GM10248 (cell line): Measurements from ENCODE around the gene KLHDC3.
"Not testable (repeated sequence)": the region's sequence is repeated elsewhere in the genome, so short reads cannot be mapped to it uniquely, and the experiment has no call there.

Experiments
- CTCF ChIA-PET: fragments of 300-600 bp; sonication (Branson Sonifier 250); formaldehyde crosslinking; extraction: SDS; loops from one replicate; lab custom pipeline; 2021; ENCODE audit warnings: antibody characterized with exemption; lab: Yijun Ruan, JAX
- POLR2A ChIA-PET: fragments of 350-650 bp; sonication (Branson Sonifier 250); formaldehyde crosslinking; extraction: SDS; loops from one replicate; lab custom pipeline; 2020; ENCODE audit warnings: antibody characterized with exemption; lab: Yijun Ruan, JAX
- DNase-seq: peaks from one replicate; pipeline ENCODE4 v3.0.0; 2012; ENCODE audit errors: extremely low spot score
- TF ChIP-seq, protein P1 (sequence below): IDR thresholded peaks from 2 replicates; pipeline ENCODE4 v1.5.1; 2012; ENCODE audit warnings: mild to moderate bottlenecking, low read depth; ENCODE audit errors: extremely low read depth, missing control alignments, control extremely low read depth

The KLHDC3 gene

DNA sequence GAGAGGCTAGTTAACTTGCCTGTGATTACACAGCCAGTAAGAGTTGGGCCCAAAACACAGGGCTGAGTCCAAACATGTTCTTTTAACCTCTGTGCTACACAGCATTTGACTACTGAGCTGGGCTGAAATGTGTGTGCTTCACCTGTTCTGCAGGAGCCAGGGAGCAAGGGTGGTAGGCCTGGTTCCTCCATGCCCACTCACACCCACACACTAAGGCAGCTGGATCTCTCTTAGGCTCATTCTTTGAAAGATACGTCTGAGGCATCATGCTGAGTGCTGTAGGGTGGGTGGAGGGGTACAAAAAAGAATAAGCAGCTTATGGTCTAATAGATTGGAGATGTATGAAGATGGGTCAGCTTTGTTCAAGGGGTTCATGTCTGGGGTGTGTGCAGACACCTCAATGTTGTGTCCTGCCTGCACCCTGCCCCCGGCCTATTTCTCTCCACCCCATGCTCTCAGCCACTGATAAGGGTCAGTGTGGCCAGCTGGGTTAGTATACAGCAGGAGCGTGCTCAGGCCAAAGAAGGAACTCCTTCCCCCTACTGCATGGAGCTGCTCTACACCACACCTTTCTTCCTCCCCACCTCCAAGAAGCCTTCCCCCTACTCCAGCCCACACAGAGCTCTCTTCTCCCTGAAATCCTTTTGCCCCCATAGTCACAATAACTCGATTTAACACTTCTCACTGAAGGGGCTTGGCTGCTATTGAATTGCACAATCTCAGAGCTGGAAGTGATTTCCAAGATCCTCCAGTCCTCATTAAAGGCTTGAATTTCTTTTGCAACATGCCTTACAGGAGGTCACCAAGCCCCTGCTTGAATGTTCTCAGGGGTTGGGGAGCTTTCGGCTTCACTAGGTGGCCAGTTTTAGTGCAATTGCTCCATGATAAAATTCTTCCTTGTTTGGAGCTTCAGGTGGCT lies 26.3 kb upstream of the KLHDC3 start:
- DNase-seq = no peak
- ChIA-PET POLR2A (no interaction called here), CTCF (interaction anchor here (1.1 to 2.9 kb wide), 5 partner anchors 9 to 156 kb away, joined by 3 to 6 read pairs (median 4); partner anchors contain the start of gene PEX6)
- TF ChIP-seq, protein P1, sequence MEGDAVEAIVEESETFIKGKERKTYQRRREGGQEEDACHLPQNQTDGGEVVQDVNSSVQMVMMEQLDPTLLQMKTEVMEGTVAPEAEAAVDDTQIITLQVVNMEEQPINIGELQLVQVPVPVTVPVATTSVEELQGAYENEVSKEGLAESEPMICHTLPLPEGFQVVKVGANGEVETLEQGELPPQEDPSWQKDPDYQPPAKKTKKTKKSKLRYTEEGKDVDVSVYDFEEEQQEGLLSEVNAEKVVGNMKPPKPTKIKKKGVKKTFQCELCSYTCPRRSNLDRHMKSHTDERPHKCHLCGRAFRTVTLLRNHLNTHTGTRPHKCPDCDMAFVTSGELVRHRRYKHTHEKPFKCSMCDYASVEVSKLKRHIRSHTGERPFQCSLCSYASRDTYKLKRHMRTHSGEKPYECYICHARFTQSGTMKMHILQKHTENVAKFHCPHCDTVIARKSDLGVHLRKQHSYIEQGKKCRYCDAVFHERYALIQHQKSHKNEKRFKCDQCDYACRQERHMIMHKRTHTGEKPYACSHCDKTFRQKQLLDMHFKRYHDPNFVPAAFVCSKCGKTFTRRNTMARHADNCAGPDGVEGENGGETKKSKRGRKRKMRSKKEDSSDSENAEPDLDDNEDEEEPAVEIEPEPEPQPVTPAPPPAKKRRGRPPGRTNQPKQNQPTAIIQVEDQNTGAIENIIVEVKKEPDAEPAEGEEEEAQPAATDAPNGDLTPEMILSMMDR = no peak

DNA sequence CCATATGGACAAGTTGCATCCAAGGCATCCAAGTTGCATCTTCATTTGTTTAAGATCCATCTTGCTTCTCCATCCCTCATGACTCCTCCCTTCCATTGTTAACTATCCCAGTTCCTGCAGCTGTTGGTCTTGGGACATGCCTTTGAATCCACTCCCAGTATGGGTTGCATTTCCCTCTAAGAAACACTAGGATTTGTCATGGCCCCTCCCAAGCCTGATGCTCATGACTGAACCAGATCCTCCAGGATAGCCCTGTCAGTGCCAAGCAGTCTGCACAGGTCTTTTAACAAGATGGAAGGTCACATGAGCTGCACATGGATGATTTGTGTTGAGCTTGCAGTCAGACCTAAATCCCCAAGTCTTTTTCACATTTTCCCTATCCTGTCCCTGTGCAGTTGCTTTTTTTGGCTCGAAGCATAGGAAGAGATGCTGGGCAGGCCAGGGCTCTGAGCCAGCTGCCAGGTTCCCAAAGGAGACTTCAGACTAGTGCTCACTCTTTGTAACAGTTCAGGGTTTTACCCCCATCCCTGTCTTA lies 25.5 kb upstream of the KLHDC3 start:
- TF ChIP-seq, protein P1 = no peak
- ChIA-PET CTCF (interaction anchor here (1.1 to 2.9 kb wide), 5 partner anchors 9 to 155 kb away, joined by 3 to 6 read pairs (median 4); partner anchors contain the start of gene PEX6), POLR2A (no interaction called here)
- no peak for DNase-seq

DNA sequence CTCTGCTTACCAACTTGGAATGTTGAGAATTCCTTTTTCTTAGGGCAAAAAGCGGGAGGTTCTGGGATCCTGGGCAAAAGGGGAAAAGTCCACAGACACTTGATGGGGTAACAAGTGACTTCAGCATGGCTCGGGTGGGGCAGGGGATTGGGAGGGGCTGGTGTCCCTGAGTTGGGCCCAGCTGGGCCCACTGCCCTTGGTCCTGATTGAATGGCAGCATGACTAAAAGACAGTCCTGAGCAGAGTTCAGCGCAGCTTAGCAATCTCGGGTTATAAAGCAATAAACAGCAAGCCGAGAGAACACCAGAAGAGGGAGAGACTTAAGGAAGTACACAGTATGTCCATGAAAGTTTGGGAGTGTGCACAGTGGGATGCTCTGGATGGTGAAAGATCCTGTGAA lies 24.1 kb upstream of the KLHDC3 start:
- CTCF ChIA-PET = interaction anchor here (2.9 kb wide), 1 partner anchor 21 kb away, joined by 6 read pairs; no protein-coding TSS in a partner anchor
- POLR2A ChIA-PET = no interaction called here
- DNase-seq = no peak
- TF ChIP-seq, protein P1 = no peak

DNA sequence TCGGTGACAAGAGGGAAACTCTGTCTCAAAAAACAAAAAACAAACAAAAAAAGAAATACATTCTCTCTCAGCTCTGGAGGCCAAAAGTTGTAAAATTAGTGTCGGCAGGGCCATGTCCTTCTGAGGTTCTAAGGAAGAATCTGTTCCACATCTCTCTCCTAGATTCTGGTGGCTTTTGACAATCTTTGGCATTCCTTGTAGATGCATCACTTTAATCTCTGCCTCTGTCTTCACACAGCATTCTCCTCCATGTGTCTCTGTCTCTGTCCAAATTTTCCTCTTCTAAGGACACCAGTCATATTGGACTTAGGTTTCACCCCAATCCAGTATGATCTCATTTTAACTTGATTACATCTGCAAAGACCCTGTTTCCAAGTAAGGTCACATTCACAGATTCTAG lies 20.6 kb upstream of the KLHDC3 start:
- TF ChIP-seq, protein P1 = no peak
- no peak for DNase-seq
- ChIA-PET CTCF (interaction anchor here (1.2 to 1.4 kb wide), 2 partner anchors 8 to 10 kb away, joined by 3 to 5 read pairs; partner anchors contain the start of gene PPP2R5D), POLR2A (no interaction called here)

DNA sequence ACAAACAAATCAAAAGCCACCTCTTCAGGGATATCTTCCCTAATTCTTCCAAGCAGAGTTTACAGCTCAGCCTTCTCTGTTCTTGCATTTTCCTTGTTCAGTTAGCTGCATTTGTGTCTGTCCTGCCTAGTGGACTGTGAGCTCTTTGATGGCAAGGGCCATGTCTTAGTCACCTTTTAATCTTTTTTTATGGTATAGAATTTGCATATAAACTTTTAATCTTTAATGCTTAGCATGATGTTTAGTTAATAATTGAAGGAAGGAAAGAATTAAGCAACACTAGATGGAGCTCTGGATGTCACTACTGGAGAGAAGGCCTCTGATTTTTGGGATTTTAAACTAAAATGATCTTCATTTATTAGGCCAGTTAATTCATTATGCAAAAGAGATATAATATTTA lies 17.5 kb upstream of the KLHDC3 start:
- DNase-seq = no peak
- TF ChIP-seq, protein P1 = no peak
- CTCF ChIA-PET = interaction anchor here (0.8 to 2.3 kb wide), 4 partner anchors 8 to 178 kb away, joined by 3 to 6 read pairs (median 3); partner anchors contain the start of gene PPP2R5D
- POLR2A ChIA-PET = interaction anchor here (0.7 to 2.4 kb wide), 2 partner anchors 13 to 185 kb away, joined by 3 to 11 read pairs; partner anchors contain the start of gene PPP2R5D

DNA sequence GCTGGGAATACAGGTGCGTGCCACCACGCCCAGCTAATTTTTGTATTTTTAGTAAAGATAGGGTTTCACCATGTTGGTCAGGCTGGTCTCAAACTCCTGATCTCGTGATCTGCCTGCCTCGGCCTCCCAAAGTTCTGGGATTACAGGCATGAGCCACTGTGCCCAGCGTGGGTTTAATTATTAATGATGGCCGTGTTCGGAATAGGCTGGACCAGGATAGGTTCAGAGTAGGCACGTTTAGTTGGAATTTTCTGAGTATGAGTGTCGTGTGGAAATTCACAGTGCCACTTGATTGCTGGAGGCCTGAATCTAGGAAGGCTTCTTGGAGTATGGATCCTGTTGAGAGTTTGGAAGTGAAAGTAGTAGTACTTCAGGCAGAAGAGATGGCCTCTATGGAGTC lies 15.8 kb upstream of the KLHDC3 start:
- POLR2A ChIA-PET, DNase-seq: not testable (repeated sequence)
- CTCF ChIA-PET = interaction anchor here (2.0 kb wide), 1 partner anchor 10 kb away, joined by 8 read pairs; no protein-coding TSS in a partner anchor

DNA sequence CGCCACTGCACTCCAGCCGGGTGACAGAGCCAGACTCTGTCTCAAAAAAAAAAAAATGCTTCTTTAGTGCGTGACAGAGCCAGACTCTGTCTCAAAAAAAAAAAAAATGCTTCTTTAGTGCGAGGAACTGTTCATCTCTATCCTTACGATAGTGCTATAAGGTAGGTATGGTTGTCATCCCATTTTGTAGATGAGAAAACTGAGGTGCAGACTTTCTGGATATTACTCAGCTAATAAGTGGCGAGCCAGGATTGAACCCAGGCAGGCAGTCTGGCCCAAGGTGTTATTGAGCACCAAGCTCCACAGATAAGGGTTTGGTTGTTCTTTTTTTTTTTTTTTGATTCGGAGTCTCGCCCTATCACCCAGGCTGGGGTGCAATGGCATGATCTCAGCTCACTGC lies 12.2 kb upstream of the KLHDC3 start:
- ChIA-PET CTCF (interaction anchor here (0.7 to 1.4 kb wide), 4 partner anchors 11 to 227 kb away, joined by 3 read pairs; partner anchors contain the start of genes DNPH1 and PEX6), POLR2A (interaction anchor here (0.6 to 0.7 kb wide), 2 partner anchors 18 to 345 kb away, joined by 3 to 5 read pairs; partner anchors contain the start of gene PPP2R5D)
- TF ChIP-seq, protein P1 = no peak
- DNase-seq = no peak
